Caki2 (cell line): ENCODE measurements around the gene ERLEC1. TPM values are rescaled to one million over a fixed set of nuclear protein-coding genes. Genes with fewer than 3 reads are reported as not detected.
"Not testable (repeated sequence)": the region's sequence is repeated elsewhere in the genome, so short reads cannot be mapped to it uniquely, and the experiment has no call there.

Experiments
- DNase-seq: peaks from one replicate; pipeline ENCODE4 v3.0.0-alpha.2; 2015; ENCODE audit warnings: low read depth
- in situ Hi-C: cut with HindIII; loops from 2 replicates; pipeline ENCODE4 v1.10.0; 2016; ENCODE audit warnings: low sequenced_read_pairs, low pct_unique_long_range_greater_than_20kb, mixed read lengths
- total RNA-seq: library from RNA; depleted of rRNA; stranded (reverse); fragments of >200 nt; shearing (Covaris generic); gene quantifications from 2 replicates; pipeline ENCODE4 v1.2.3, GENCODE V29; 2014; ENCODE audit warnings: low replicate concordance

ERLEC1 gene
- total RNA-seq, 1 experiment from 2014 or later = 32.9 TPM

DNA sequence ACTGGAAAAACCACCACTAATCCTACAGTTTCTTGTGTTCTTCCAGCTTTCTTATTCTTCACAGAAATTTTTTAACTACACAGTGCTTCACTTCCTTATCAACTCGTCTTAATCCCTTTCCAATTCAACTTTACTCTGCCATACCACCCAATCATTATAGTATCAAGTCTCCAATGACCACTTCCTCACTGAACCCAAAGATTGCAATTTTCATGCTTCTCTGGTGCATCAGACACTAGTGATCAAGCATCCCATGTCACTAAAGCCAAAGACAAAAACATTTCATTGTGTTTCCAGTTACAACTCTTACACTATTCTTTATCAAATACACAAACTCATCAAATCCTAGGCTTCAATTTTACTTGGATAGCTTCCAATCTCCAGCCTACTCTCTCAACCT is 9.7 kb upstream of the ERLEC1 start:
- in situ Hi-C loops = no loop called here

DNA sequence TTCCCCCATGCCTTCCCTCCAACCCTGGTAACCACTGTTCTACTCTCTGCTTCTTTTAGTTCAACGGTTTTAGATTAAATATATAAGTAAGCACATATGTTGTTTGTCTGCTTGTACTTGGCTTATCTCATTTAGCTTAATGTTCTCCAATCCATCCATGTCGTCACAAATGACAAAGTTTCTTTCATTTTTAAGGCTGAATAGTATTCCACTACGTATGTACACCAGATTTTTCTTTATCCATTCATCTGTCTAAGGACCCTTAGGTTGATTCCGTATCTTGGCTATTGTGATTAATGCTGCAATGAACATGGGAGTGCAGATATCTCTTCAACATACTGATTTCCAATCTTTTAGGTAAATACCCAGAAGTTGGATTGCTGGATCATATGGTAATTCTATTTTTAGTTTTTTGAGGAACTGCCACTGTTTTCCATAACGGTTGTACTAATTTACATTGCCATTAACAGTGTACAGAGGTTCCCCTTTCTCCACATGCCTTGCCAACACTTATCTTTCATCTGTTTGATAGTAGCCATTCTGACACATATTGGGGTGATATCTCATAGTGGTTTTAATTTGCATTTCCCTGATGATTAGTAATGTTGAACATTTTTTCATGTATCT is 8.2 kb upstream of the ERLEC1 start:
- no peak for DNase-seq
- in situ Hi-C loops = no loop called here

More for the DNA sequence above, 9.7 kb upstream of the ERLEC1 start:
- DNase-seq = no peak

DNA sequence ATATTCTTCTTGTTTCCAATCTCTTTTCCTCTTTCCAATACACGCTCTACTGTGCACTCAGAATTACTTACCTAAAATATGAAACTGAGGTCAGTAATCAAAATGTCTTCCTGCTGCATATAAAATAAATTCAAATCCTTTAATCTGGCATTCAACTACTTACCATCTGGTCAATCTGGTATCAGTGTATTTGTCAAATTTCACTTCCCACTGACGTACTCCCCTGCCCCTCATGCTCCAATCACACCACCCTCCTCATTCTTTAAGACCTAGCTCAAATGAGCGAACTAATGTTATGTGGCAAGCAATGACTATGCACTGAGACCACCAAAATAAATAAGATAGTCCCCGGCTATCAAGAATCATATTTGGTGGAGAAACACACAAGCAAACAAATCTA is 6.8 kb upstream of the ERLEC1 start:
- in situ Hi-C loops = no loop called here

DNA sequence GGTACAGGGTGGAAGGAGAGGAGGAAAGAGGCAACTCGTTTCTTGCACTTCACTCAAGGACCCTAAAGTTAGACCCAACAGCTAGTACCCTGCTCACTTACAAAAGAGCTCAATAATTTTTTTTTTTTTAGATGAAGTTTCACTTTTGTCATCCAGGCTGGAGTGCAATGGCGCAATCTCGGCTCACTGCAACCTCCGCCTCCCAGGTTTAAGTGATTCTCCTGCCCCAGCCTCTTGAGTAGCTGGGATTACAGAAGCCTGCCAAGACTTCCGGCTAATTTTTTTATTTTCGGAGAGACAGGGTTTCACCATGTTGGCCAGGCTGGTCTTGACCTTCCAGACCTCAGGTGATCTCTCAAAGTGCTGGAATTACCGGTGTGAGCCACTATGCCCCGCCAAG is 4.2 kb upstream of the ERLEC1 start:
- DNase-seq = no peak
- in situ Hi-C loops = no loop called here

More for the DNA sequence above, 6.8 kb upstream of the ERLEC1 start:
- no peak for DNase-seq

DNA sequence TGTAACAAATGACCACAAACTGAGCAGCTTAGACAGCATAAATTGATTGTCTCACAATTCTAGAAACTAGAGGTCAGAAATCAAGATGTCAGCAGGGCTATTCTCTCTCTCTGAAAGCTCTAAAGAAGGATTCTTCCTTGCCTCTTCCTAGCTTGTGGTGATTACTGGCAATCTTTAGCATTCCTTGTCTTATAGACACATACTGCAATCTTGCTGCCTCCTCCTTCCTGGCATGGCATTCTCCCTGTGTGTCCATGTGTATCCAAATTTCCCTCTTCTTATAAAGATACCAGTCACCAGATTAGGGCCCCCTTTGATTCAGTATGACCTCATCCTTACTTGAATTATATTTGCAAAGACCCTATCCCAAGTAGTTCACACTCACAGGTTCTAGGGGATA is 2.4 kb upstream of the ERLEC1 start:
- DNase-seq = no peak
- in situ Hi-C loops = no loop called here

DNA sequence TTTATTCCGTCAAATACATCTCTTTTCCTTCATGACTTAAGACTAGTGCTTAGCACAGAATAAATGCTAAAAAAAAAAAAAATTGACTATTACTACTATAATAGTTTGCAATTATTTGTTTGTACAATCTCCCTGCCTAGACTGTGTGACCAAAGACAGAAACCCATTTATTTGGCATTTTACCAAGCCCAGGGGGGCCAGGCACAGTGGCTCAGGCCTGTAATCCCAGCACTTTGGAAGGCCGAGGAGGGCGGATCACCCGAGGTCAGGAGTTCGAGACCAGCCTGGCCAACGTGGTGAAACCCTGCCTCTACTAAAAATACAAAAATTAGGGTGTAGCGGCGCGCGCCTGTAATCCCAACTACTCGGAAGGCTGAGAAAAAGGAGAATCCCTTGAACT is 1.5 kb upstream of the ERLEC1 start:
- DNase-seq = no peak

DNA sequence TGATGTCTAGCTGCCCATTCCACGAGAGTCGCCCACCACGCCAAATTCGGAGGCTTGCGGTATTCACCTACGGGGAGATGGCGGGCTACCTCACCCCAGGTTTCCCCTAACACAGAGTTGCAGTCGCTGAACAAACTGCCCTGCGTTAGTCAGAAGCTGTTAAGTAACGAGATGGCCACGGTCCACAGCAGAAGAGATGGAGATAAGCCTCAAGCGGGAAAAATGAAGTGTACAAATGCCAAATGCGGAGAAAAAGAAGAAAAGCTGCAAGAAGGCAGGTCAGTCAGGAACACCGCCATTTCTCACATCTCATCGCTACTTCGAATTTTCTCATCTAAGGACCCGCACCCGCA is 516 bp upstream of the ERLEC1 start:
- in situ Hi-C loops = no loop called here
- no peak for DNase-seq

More for the DNA sequence above, 1.5 kb upstream of the ERLEC1 start:
- in situ Hi-C loops = no loop called here

DNA sequence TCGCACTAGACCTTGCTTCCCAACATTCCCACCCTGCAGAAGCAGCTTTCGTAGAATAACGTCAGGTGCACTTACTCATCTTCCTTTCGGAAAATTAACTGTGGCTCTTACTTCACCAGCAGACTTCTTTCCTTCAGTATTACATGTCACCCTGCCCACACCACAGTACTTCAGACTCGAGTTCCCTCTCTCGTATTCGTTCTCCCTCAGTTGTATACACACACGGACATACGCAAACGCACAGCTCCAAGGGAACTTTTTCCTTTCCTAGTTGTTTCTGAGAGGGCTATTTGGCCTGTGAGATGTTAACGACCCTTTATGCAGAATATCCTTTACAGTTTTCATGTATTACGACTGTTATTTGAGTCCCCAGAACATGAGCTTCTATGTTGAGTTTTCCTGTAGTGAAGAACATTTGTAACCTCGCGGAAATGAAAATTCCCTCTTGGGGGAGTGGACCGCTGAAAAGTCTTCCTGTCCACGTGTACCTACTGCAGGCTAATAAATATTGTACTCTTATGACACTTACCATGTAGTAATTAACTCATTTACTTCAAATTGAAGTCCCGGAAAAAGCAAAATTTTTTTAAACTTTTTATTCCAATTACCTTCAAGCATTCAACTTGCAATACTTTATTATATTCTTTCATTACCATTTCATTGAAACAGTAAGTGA is 908 bp downstream of the ERLEC1 start:
- DNase-seq = peak; percentile 27
- in situ Hi-C loops = no loop called here

DNA sequence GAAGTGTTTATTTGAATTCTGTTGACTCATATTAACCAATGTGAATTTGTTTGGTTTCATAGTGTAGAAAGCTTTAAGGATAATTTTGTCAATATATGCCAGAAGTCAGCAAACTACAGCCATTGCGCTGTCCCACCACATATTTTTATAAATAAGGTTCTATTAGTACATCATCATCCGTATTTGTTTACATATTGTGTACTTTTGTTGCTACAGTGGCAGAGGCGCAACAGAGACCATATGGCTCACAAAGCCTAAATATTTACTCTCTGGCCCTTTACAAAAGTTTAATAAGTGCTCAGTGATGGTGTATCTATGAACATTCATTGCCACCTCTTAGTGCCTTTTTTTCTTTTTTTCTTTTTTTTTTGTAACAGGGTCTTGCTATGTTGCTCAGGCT is 6.4 kb downstream of the ERLEC1 start:
- DNase-seq = no peak
- in situ Hi-C loops = no loop called here

DNA sequence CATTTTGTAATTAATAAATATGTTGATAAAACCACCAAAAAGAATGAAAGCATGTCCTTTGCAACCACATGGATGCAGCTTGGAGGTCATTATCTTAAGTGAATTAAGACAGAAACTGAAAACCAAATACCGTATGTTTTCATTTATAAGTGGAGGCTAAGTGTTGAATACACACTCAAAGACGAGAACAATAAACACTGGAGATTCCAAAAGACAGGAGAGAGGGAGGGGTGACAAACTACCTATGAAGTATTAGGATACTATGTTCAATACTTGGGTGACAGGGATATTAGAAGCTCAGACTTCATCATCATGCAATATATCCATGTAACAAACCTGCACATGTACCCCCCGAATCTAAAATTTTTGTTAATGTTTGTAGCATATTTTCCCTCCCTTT is 7.0 kb downstream of the ERLEC1 start:
- DNase-seq = no peak
- in situ Hi-C loops = no loop called here

DNA sequence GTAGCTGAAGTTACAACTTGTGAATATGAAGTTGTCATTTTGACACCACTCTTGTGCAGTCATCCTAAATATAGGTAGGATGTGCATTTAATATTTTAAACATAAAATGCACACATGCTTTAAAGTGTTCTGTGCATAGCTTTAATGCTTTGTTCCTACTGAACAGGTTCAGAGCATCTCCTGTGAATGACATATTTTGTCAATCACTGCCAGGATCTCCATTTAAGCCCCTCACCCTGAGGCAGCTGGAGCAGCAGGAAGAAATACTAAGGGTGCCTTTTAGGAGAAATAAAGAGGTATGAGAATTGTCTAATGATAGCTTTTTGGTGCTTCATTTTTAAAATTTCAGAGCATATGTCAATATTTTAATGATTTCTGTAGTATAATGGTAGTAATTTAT is 14.7 kb downstream of the ERLEC1 start:
- no peak for DNase-seq
- in situ Hi-C loops = no loop called here

DNA sequence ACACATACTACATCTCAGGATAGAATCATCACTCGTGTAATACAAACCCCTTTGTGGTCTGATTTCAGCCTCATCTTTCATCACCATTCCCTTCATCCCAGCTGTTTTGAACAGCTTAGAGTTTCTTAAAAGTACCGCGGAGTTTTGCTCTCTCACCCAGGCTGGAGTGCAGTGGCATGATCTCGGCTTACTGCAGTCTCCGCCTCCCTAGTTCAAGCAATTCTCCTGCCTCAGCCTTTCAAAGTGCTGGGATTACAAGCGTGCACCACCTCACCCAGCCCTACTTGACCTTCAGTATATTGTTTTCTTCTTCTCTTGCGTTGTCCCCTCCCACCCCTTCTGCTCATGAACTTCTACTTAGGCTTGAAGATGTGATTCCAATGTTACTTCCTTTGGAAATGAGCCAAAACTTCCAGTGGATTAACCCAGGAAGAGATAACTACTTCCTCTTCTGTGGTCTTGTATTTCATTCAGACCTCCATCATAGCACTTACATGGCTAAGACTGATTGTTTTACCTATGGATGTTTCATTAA is 15.8 kb downstream of the ERLEC1 start:
- no peak for DNase-seq
- in situ Hi-C loops = no loop called here

DNA sequence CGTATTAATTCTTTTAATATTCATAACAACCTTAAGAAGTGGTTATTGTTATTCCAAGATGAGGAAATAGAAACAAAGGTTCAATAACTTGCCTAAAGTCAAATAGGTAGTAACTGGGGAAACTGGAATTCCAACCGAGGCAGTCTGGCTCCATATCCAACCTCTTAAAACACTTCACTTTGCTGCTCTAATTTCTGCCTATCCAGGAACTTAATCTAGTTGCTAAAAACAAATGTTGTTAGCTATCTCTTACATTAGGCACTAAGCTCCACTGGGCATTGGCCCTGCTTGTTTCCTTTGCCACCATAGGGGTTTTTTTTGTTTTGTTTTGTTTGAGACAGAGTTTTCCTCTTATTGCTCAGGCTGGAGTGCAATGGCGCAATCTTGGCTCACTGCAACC is 24.8 kb downstream of the ERLEC1 start:
- DNase-seq = no peak
- in situ Hi-C loops = no loop called here

DNA sequence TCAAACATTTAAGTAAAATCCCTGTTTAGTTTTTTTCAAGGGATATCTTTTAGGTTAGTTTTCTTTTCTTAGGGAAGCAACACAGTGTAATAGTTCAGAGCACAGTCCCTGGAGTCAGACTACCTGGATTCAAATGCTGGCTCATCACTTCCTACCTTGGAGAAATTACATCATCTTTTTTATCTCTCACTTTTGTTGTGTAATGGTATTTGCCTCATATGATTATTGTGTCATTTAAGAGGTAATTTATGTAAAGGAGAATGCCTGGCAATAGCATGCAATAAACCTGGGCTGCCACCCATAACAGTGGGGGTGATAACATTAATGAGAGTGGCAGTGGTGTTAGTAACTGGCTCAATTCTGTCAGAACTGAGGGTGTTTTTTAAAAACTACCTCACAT is 26.3 kb downstream of the ERLEC1 start:
- in situ Hi-C loops = no loop called here
- no peak for DNase-seq

DNA sequence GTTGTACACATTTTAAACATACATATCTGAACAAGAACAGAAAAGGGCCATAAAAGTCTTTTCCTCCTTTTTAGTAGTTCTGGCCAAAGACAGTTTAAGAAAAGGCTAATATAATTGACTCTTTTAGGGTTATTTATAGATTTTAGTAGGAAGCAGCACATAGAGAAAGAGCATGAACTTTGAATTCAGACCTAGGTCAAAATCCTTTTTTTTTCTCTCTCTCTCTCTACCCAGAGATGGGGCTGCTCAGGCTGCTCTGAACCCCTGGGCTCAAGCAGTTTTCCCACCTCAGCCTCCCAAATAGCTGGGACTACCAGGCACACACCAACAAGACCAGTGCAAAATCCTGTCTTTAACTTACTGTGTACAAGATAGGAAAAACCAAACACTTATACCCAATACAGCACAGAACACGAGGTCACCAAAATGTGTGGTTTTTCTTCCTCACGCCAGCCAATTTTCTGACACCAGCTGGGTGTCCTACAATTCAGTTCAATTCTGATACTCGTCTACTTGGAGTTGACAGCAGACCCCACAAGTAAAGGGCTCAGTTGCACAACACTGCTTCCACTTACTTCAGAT is 32.1 kb downstream of the ERLEC1 start:
- in situ Hi-C loops = no loop called here
- DNase-seq = no peak

DNA sequence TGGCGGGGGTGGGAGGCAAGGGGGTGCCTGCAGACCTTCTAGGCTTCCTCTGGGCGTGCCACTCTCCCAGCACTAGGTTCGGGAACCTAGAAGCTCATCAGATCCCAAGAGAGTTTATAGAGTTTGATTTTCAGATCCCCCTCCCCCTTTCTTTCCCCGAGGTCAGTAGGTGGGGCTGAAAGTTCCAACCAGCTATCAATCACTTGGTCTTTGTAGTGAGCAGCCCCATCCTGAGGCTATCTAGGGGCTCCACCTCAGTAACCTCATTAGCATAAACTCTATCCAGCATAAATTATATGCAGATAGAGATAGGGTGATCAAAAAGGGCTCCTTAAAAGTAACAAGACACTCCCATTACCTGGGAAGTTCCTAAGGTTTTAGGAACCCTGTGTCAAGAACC is 32.8 kb downstream of the ERLEC1 start:
- in situ Hi-C loops = no loop called here
- no peak for DNase-seq

DNA sequence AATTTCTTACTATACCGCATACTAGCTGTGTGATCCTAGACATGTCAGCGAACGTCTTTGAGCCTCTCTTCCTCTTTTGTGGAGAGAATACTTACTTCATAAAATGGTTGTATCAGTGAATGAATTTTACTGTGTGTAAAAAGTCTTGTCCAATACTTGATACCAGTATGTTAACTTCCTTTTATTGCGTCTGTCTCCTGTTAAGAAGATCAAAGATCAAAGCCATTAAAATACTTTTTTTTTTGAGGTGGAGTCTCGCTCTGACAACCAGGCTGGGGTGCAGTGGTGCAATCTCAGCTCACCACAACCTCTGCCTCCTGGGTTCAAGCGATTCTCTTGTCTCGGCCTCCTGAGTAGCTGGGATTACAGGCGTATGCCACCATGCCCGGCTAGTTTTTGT is 33.2 kb downstream of the ERLEC1 start:
- no peak for DNase-seq
- in situ Hi-C loops = no loop called here

DNA sequence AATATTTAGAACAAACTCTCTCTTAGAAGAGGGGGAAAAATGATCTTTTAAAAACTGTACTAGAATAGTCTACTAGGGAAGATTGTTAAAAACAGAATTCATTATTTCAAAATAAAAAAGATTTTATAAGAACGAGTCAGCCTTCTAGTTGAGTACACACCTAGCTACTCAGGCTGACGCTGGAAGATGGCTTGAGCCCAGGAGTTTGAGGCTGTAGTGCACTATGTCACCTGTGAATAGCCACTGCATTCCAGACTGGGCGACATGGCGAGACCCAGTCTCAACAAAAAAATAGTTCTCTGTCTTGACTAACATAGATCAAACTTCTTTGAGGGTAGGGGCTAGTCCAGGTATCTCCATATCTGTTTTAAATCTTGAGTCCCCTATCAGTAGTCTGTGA is 33.9 kb downstream of the ERLEC1 start:
- in situ Hi-C loops = no loop called here
- DNase-seq = no peak

DNA sequence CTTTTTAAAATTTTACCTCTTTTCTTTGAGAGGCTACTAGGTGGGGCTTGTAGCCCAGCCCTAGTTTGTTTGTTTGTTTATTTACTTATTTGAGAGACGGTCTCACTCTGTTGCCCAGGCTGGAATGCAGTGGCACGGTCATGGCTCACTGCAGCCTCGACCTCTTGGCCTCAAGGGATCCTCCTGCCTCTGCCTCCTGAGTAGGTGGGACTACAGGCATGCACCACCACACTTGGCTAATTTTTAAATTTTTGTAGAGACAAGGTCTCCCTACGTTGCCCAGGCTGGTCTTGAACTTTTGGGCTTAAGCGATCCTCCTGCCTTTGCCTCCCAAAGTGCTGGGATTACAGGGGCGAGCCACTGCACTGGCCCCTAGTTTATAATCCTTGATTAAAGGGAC is 35.0 kb downstream of the ERLEC1 start:
- peak; percentile 6 for DNase-seq
- in situ Hi-C loops = no loop called here

DNA sequence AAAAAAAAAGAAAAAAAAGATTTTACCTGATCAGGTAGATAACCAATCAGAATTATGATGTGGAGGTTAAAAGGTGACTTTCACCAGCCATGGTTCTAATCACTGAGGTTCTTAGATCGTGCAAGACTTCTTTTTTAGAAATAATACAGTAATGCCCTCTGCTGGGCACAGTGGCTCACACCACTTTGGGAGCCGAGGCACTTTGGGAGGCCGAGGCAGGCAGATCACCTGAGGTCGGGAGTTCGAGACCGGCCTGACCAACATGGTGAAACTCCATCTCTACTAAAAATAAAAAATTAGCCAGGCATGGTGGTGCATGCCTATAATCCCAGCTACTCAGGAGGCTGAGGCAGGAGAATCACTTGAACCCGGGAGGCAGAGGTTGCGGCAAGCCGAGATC is 36.8 kb downstream of the ERLEC1 start:
- DNase-seq, in situ Hi-C loops: not testable (repeated sequence)
